Glutamatergic neuron (in vitro differentiated cells): ENCODE results near the gene MRTFB. TPM values are rescaled to one million over a fixed set of nuclear protein-coding genes. Genes with fewer than 3 reads are reported as not detected.

Source experiments
- DNase-seq: peaks from one replicate; pipeline ENCODE4 v3.0.0; 2022
- H3K27ac Mint-ChIP-seq: one replicate; pipeline ENCODE4 v1.8.0; 2020; ENCODE audit warnings: mild to moderate bottlenecking, mixed read lengths, inconsistent platforms; ENCODE audit not compliant: unreplicated experiment
- H3K27me3 Mint-ChIP-seq: one replicate; pipeline ENCODE4 v1.8.0; 2020; ENCODE audit warnings: mild to moderate bottlenecking, moderate library complexity, mixed read lengths, inconsistent platforms; ENCODE audit not compliant: unreplicated experiment
- H3K36me3 Mint-ChIP-seq: one replicate; pipeline ENCODE4 v1.8.0; 2020; ENCODE audit warnings: mild to moderate bottlenecking, mixed read lengths, inconsistent platforms; ENCODE audit not compliant: unreplicated experiment
- H3K4me1 Mint-ChIP-seq: one replicate; pipeline ENCODE4 v1.8.0; 2020; ENCODE audit warnings: mild to moderate bottlenecking, low read depth, mixed read lengths, inconsistent platforms; ENCODE audit not compliant: unreplicated experiment
- H3K4me3 Mint-ChIP-seq: one replicate; pipeline ENCODE4 v1.8.0; 2020; ENCODE audit warnings: mild to moderate bottlenecking, mixed read lengths, inconsistent platforms; ENCODE audit not compliant: unreplicated experiment
- H3K9me3 Mint-ChIP-seq: one replicate; pipeline ENCODE4 v1.8.0; 2020; ENCODE audit warnings: mild to moderate bottlenecking, moderate library complexity, mixed read lengths, inconsistent platforms; ENCODE audit not compliant: unreplicated experiment
- CTCF ChIP-seq: fragments of 200-600 bp; sonication (generic); IDR thresholded peaks from one replicate; pipeline ENCODE4 v1.5.0; 2021; ENCODE audit not compliant: partially characterized antibody, unreplicated experiment
- total RNA-seq: library from RNA; stranded (reverse); fragmentation: NEBNext Ultra II Directional; extraction: Animal tissue kit (Norgen Biotek cat#: 25700); gene quantifications from one replicate; pipeline ENCODE4 v1.2.1, GENCODE V29; 2021; ENCODE audit not compliant: unreplicated experiment

Gene MRTFB
- total RNA-seq, 1 donor from 2014 or later: 29.6 TPM

GRCh38 chr16:14105760-14106375, 34.7 kb downstream of the MRTFB start:
- Mint-ChIP-seq H3K36me3 (no peaks in the 10 kb centered on the region), H3K4me1 (peaks cover 13% of the 10 kb centered on the region), H3K9me3 (peaks cover 4% of the 10 kb centered on the region), H3K27ac (no peak overlapping the region), H3K4me3 (no peak overlapping the region), H3K27me3 (peaks cover 2% of the 10 kb centered on the region)
- no peak for DNase-seq
- TF ChIP-seq CTCF: no peak

GRCh38 chr16:14106457-14106856, 35.3 kb downstream of the MRTFB start:
- Mint-ChIP-seq H3K4me3 (no peak overlapping the region), H3K9me3 (peaks cover 4% of the 10 kb centered on the region), H3K4me1 (peaks cover 12% of the 10 kb centered on the region), H3K27ac (no peak overlapping the region), H3K36me3 (no peaks in the 10 kb centered on the region), H3K27me3 (peaks cover 2% of the 10 kb centered on the region)
- no peak for DNase-seq
- no peak for TF ChIP-seq CTCF

- peaks cover 15% of the 10 kb centered on the region for H3K4me1 Mint-ChIP-seq
- TF ChIP-seq CTCF: no peak
- H3K9me3 Mint-ChIP-seq: peaks cover 4% of the 10 kb centered on the region
- H3K4me3 Mint-ChIP-seq: no peak overlapping the region
- H3K36me3 Mint-ChIP-seq: no peaks in the 10 kb centered on the region
- no peak for DNase-seq
- H3K27ac Mint-ChIP-seq: no peak overlapping the region
- peaks cover 2% of the 10 kb centered on the region for H3K27me3 Mint-ChIP-seq
Observed at GRCh38 chr16:14106961-14107360, 35.8 kb downstream of the MRTFB start.

- no peaks in the 10 kb centered on the region for H3K36me3 Mint-ChIP-seq
- peaks cover 19% of the 10 kb centered on the region for H3K4me1 Mint-ChIP-seq
- no peak for TF ChIP-seq CTCF
Observed at GRCh38 chr16:14109077-14109775, 38.1 kb downstream of the MRTFB start.

More at GRCh38 chr16:14109077-14109775, 38.1 kb downstream of the MRTFB start:
- H3K27me3 Mint-ChIP-seq: peaks cover 2% of the 10 kb centered on the region
- H3K4me3 Mint-ChIP-seq: no peak overlapping the region
- H3K27ac Mint-ChIP-seq: no peak overlapping the region
- DNase-seq: no peak
- H3K9me3 Mint-ChIP-seq: peaks cover 4% of the 10 kb centered on the region
